Stimulated activated CD8-positive, alpha-beta memory T cell treated with anti-CD3 and anti-CD28 coated beads, Interleukin-7, amount 100 ng/mL, for 4 hours (primary cell): ENCODE results near the gene PSME1.
"Not testable (repeated sequence)": the region's sequence is repeated elsewhere in the genome, so short reads cannot be mapped to it uniquely, and the experiment has no call there.

Experiments
- DNase-seq, 2 donors: peaks; one replicate each; pipeline ENCODE4 v3.0.0-alpha.2; 2020; ENCODE audit warnings: low read depth in 2 of 2

Gene PSME1

GRCh38 chr14:24105609-24106239, 30.3 kb upstream of the PSME1 start:
- DNase-seq: not testable (repeated sequence)

- no peak for DNase-seq
Measured at GRCh38 chr14:24106672-24107271, 29.2 kb upstream of the PSME1 start.

- DNase-seq: no peak
Measured at GRCh38 chr14:24108336-24108874, 27.6 kb upstream of the PSME1 start.

- DNase-seq: no peak
Measured at GRCh38 chr14:24110060-24110459, 25.9 kb upstream of the PSME1 start.

DNA sequence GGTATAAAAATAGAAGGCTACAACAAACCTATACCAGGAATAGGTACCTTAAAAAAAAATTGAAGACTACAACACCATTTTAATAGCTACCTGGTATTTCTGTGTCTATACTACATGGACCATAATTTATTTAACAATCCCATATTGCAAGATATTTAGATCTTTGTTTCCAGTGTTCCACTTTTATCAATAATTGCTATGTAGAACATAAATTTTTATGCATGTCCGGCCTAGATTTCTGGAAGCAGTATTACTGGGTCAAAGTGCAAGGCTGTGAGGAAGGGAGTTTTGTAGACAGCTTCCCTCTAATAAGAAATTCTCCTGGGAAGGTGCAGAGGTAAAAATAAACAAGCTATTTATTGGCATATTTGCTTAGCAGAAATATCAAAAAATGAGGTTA, 25.5 kb upstream of the PSME1 start:
- no peak for DNase-seq

GRCh38 chr14:24113379-24113800, 22.6 kb upstream of the PSME1 start:
- no peak for DNase-seq

DNA sequence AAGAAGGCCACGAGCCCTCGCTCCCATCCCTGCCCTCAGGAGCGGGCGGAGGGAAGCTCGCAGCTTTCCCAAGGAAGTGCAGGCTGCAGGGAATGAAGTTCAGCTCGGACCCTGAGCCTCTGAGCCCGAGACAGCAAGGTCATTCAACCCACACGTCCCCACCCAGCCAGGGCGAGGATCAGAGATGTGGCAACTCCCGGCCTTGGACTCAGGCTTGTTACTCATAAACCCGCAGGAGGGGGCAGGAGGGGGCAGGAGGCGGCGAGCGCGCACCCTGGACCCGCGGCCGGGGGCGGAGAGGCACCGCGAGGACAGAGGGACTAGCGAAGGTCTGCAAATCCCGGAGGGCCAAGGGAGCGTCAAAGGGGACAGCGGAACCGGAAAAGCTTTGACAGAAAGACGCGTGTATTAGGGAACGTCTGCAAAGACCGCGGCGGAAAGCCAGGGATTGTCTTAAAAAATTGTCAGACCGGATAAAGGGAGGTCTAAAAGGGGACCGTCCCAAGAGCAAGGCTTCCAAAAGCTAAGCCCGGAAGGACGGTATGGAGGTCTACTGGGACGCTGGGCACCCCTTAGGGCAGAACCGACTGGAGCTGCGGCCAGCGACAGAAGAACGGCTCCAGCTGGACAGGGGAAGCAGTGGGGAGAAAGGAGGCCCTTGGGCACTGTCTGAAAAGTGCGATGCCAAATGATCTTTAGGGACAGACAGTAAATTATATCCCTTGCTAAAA, 22.0 kb upstream of the PSME1 start:
- peak; percentile 58 to 61 for DNase-seq

DNA sequence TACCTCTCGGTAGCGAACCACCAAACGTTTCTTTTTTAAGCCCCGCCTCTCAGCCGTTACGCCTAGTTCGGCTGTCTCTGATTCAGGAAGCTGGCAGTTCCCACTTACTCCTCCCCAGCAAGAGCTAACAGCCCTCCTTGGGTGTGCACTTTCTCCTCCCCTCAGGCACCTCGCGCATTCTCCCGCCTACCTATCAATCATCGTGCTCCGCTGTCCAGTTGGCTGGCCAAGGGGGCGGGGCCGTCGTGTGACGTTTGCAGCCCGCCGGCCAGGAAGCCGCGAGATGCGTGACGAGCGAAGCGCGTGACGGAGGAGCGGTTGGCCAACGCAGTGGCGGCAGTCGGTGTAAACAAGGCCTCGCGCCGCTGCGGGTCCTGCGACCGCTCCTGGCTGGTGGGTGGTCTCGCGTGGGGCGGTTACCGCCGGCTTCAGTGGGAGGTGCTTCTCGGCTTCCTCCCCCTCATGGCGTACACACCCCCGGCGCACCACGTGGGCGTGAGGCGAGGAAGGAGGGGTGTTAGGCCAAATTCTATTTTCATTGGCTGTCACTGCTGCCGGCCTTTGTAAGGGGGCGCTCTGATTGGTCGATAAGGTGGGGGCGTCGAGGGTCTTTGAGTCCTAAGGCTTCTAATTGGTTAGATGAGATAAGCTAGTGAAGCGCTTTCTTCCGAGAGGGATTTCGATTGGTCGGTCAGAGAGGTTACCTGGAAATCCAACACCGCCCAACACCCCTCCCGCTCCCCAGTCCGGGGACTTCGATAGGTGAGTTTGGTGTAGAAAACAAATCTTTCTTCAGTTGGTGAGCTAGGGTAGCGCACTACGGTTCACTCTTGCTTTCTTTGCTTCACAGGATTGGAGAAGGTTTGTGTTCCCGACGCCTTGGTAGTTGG, 21.2 kb upstream of the PSME1 start, which contains the start of the genes DCAF11 and NRL:
Gene DCAF11, plus strand, starts transcription at position 246 of the 890 bp plus-strand sequence. CDS start 818 bp downstream, outside the sequence.
Gene NRL, minus strand, starts transcription at position 418 of the 890 bp plus-strand sequence. CDS start 32,101 bp downstream, outside the sequence.
- DNase-seq: peak; percentile 98 to 99

- no peak for DNase-seq
Measured at GRCh38 chr14:24115422-24116127, 20.4 kb upstream of the PSME1 start.

DNA sequence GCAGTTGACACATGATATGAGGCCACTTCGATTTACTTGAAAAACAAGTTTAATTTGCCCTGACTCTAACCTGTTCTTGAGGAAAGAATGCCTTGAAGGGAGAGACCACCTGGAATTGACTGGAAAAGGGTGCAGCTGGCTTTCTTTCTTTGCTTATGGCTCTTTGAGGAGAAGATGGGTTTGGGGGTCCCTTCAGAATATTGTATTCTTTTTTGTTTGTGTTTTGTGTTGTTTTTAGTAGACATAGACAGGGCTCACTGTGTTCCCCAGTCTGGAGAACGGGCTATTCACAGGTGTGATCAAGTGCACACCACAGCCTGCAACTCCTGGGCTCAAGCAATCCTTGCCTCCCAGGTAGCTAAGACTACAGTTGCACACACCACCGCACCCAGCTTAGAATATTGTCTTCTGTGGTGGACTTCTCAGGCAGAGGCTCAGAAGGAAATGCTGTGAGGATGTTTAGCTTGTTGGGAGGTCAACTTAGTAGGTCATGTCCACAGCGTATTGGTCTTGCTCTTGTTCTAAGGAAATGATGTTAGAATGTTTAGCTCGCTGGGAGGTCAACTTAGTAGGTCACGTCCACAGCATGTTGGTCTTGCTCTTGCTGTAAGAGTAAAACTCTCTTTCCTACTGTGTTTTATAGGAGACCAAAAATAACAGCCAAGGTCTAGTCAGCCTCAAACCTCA, 19.7 kb upstream of the PSME1 start:
- no peak for DNase-seq

DNA sequence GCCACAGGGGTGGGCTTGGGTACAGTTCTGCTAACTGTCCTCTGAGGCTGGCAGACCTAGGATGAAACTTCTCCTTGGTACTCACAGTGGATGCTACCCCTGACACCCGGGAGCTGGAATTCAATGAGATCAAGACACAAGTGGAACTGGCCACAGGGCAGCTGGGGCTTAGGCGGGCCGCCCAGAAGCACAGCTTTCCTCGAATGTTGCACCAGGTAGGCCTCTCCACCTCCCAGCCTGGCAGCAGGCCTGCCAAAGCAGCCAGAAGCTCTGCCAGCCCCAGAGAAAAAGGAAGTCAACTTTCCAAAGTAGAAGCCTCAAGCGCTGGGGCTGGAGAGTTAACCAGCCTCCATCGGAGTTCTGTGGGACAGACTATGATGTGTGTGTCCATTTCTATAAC, 18.8 kb upstream of the PSME1 start:
- no peak for DNase-seq

GRCh38 chr14:24119691-24120090, 16.3 kb upstream of the PSME1 start:
- DNase-seq: no peak

- no peak for DNase-seq
Measured at GRCh38 chr14:24121210-24121609, 14.8 kb upstream of the PSME1 start.

DNA sequence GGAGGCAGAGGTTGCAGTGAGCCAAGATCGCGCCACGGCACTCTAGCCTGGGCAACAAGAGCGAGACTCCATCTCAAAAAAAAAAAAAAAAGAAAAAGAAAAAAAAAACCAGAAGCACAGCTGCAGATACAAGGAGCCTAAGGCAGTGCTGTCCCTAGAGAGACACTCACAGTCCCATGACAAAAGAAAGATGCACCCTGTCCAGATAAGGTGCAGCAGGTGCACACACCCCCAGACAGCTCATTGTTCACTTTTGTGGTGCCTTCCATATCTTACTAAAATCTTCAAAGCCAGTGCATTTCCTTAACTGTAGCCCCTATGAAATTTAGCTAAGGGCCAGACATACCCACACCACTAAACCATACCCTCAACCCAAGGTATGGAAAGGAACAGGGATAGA, 13.6 kb upstream of the PSME1 start:
- no peak for DNase-seq

DNA sequence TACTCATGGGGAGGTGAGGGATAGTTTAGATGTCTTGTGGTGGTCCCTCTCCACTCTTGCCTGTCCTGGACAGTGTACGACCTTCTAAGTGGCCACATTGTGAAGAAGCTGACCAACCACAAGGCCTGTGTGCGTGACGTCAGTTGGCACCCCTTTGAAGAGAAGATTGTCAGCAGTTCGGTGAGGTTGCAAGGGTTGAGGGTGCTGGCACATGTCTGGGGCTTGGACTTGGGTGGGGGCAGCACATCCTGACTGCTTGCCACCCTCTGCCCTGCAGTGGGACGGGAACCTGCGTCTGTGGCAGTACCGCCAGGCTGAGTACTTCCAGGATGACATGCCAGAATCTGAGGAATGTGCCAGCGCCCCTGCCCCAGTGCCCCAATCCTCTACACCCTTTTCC, 13.1 kb upstream of the PSME1 start:
- no peak for DNase-seq

- DNase-seq: no peak
Measured at GRCh38 chr14:24123424-24124417, 12.3 kb upstream of the PSME1 start.

GRCh38 chr14:24126939-24127338, 9.1 kb upstream of the PSME1 start:
- no peak for DNase-seq

GRCh38 chr14:24127673-24128072, 8.3 kb upstream of the PSME1 start:
- DNase-seq: no peak

DNA sequence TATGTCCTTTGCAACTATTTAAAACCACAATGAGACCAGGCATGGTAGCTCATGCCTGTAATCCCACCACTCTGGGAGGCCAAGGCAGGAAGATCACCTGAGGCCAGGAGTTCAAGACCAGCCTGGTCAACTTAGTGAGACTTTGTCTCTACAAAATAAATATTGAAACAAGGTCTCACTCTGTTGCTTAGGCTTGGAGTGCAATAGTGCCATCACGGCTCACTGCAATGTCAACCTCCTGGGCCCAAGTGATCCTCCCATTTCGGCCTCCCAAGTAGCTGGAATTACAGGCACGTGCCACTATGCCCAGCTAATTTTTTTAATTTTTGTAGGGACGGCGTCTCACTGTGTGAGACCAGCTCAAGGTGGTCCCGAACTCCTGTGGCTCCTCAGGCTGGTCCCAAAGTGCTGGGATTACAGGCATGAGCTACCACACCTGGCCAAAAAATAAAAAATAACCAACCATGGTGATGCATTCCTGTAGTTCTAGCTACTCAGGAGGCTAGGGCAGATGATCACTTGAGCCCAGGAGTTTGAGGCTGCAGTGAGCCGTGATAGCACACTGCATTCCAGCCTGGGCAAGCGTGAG, 6.5 kb upstream of the PSME1 start:
- DNase-seq: no peak
